T-helper 9 cell (primary cell): Measurements from ENCODE around the gene SLC13A2.

Experiments
- DNase-seq: peaks from one replicate; pipeline ENCODE4 v3.0.0-alpha.2; 2020

Gene SLC13A2

GRCh38 chr17:28470914-28471366 lies 2.5 kb upstream of the SLC13A2 start:
- no peak for DNase-seq

- DNase-seq = no peak
Measured at GRCh38 chr17:28471531-28472342, 1.7 kb upstream of the SLC13A2 start.

- no peak for DNase-seq
Measured at GRCh38 chr17:28472871-28473497, 460 bp upstream of the SLC13A2 start.

- DNase-seq = no peak
Measured at GRCh38 chr17:28474111-28474531, 677 bp downstream of the SLC13A2 start.

GRCh38 chr17:28475151-28475900 lies 1.9 kb downstream of the SLC13A2 start:
- DNase-seq = no peak

- DNase-seq = no peak
Measured at GRCh38 chr17:28476076-28476865, 2.8 kb downstream of the SLC13A2 start.

- DNase-seq = no peak
Measured at GRCh38 chr17:28477928-28478327, 4.5 kb downstream of the SLC13A2 start.

- no peak for DNase-seq
Measured at GRCh38 chr17:28478712-28479615, 5.5 kb downstream of the SLC13A2 start.

- DNase-seq = no peak
Measured at GRCh38 chr17:28480278-28480677, 6.8 kb downstream of the SLC13A2 start.

- no peak for DNase-seq
Measured at GRCh38 chr17:28480799-28481571, 7.5 kb downstream of the SLC13A2 start.

GRCh38 chr17:28482551-28483199 lies 9.2 kb downstream of the SLC13A2 start:
- DNase-seq = no peak

- DNase-seq = no peak
Measured at GRCh38 chr17:28484296-28484695, 10.9 kb downstream of the SLC13A2 start.

- DNase-seq = no peak
Measured at GRCh38 chr17:28485049-28485448, 11.6 kb downstream of the SLC13A2 start.

- DNase-seq = no peak
Measured at GRCh38 chr17:28487881-28488532, 14.6 kb downstream of the SLC13A2 start.

- DNase-seq = no peak
Measured at GRCh38 chr17:28488533-28489276, 15.3 kb downstream of the SLC13A2 start.

GRCh38 chr17:28491286-28491685 lies 17.8 kb downstream of the SLC13A2 start:
- no peak for DNase-seq

GRCh38 chr17:28491860-28492259 lies 18.4 kb downstream of the SLC13A2 start:
- DNase-seq = no peak

- DNase-seq = no peak
Measured at GRCh38 chr17:28492352-28493310, 19.2 kb downstream of the SLC13A2 start.
